Sigmoid colon (tissue), 7 donors: ENCODE data around the gene KIF26A. TPM values are rescaled to one million over a fixed set of nuclear protein-coding genes. Genes with fewer than 3 reads are reported as not detected.

ENCODE experiments used
- DNase-seq: peaks from one replicate; pipeline ENCODE4 v3.0.0-alpha.2; 2019
- H3K27ac ChIP-seq, 4 donors: fragments of 200-600 bp; sonication (generic); one replicate each; pipeline ENCODE4 v1.5.1; 2016 to 2019; ENCODE audit warnings: mild to moderate bottlenecking in 1 of 4
- H3K27me3 ChIP-seq, 3 donors: fragments of 200-600 bp; sonication (generic); one replicate each; pipeline ENCODE4 v1.5.1; 2019; ENCODE audit warnings: mild to moderate bottlenecking in 1 of 3
- H3K36me3 ChIP-seq, 4 donors: fragments of 200-600 bp; sonication (generic); one replicate each; pipeline ENCODE4 v1.5.1; 2016 to 2019
- H3K4me1 ChIP-seq, 4 donors: fragments of 200-600 bp; sonication (generic); one replicate each; pipeline ENCODE4 v1.5.1; 2017 to 2019
- H3K4me3 ChIP-seq, 4 donors: fragments of 200-600 bp; sonication (generic); one replicate each; pipeline ENCODE4 v1.5.1; 2017 to 2019; ENCODE audit warnings: mild to moderate bottlenecking in 2 of 4, moderate library complexity in 1 of 4
- H3K9me3 ChIP-seq, 4 donors: fragments of 200-600 bp in 3 of 4; sonication (generic) in 3 of 4; one replicate each; pipeline versions ENCODE4 v1.5.1 to v1.6.1; 2013 to 2019
- CTCF ChIP-seq, 4 experiments: fragments of 450-650 bp in 3 of 4; fragments of 200-600 bp in 1 of 4; IDR thresholded peaks; one replicate each; pipeline ENCODE4 v1.5.1; 2016 to 2019; ENCODE audit warnings: antibody characterized with exemption in 4 of 4, mild to moderate bottlenecking in 3 of 4, moderate library complexity in 2 of 4
- EP300 ChIP-seq, 4 donors: sonication (generic); formaldehyde crosslinking; IDR thresholded peaks; one replicate each; pipeline ENCODE4 v1.6.1; 2017; ENCODE audit warnings: antibody characterized with exemption in 4 of 4
- POLR2A ChIP-seq, 2 donors: fragments of 450-650 bp; IDR thresholded peaks; one replicate each; pipeline ENCODE4 v1.6.1; 2016; ENCODE audit warnings: antibody characterized with exemption in 2 of 2, mild to moderate bottlenecking in 2 of 2, moderate library complexity in 2 of 2
- POLR2AphosphoS5 ChIP-seq, 4 donors: sonication (generic); formaldehyde crosslinking; IDR thresholded peaks; one replicate each; pipeline ENCODE4 v1.6.1; 2017; ENCODE audit warnings: antibody characterized with exemption in 4 of 4
- WGBS, 2 donors: extraction: QIAGEN DNeasy Blood & Tissue Kit; methylation state at CpG; one replicate each; pipeline ENCODE4 v1.1.7; 2013; 5-methylcytosine and 5-hydroxymethylcytosine counted together
- intact Hi-C: fragments of 100-400 bp; cut with DNase I; formaldehyde crosslinking; loops from one replicate; pipeline ENCODE4 v1.15.1; 2023
- polyA plus RNA-seq, 3 donors: library from polyadenylated mRNA; stranded (reverse); fragments of 200-250 nt; gene quantifications; one replicate each; pipeline ENCODE4 v1.2.3, GENCODE V29; 2013
- total RNA-seq, 4 donors: library from RNA; depleted of rRNA; stranded (reverse); fragments of >200 nt; gene quantifications; one replicate each; pipeline ENCODE4 v1.1.0, GENCODE V29; 2016
- donor health status: healthy with polysubstance abuse.
- donor health status: Bipolar disorder and iron deficiency.
- donor health status: healthy.

KIF26A gene
- total and polyA plus RNA-seq, 7 donors = 0.60 to 4.2 (median 2.1) TPM

GRCh38 chr14:104212206-104213095 lies 74.1 kb downstream of the KIF26A start:
- 92% methylated on average over 27 of the region's 27 CpGs for WGBS, 2 donors
- intact Hi-C loops = no loop called here
- Histone ChIP-seq H3K9me3 (no peaks in the 10 kb centered on the region), H3K4me1 (no peaks in the 10 kb centered on the region), H3K27me3 (no peaks in the 10 kb centered on the region), H3K36me3 (no peaks in the 10 kb centered on the region), H3K27ac (no peak overlapping the region), H3K4me3 (no peak overlapping the region)
- no peak for TF ChIP-seq CTCF (IDR thresholded peaks at IDR 0.05)
- no peak for TF ChIP-seq POLR2AphosphoS5 (IDR thresholded peaks at IDR 0.05)
- no peak for TF ChIP-seq EP300 (IDR thresholded peaks at IDR 0.05)
- no peak for TF ChIP-seq POLR2A (IDR thresholded peaks at IDR 0.05)
- DNase-seq = no peak

GRCh38 chr14:104213301-104214034 lies 75.1 kb downstream of the KIF26A start:
- Histone ChIP-seq H3K4me3 (no peak overlapping the region), H3K36me3 (no peaks in the 10 kb centered on the region), H3K27me3 (no peaks in the 10 kb centered on the region), H3K9me3 (no peaks in the 10 kb centered on the region), H3K4me1 (no peaks in the 10 kb centered on the region), H3K27ac (no peak overlapping the region)
- DNase-seq = no peak
- no peak for TF ChIP-seq POLR2AphosphoS5 (IDR thresholded peaks at IDR 0.05)
- TF ChIP-seq CTCF (IDR thresholded peaks at IDR 0.05) = no peak
- TF ChIP-seq POLR2A (IDR thresholded peaks at IDR 0.05) = no peak
- no peak for TF ChIP-seq EP300 (IDR thresholded peaks at IDR 0.05)
- intact Hi-C loops = no loop called here
- 91% methylated on average over 30 of the region's 30 CpGs for WGBS, 2 donors

GRCh38 chr14:104214431-104215218 lies 76.2 kb downstream of the KIF26A start:
- Histone ChIP-seq H3K27me3 (no peaks in the 10 kb centered on the region), H3K9me3 (no peaks in the 10 kb centered on the region), H3K36me3 (no peaks in the 10 kb centered on the region), H3K4me3 (no peak overlapping the region), H3K4me1 (no peaks in the 10 kb centered on the region), H3K27ac (no peak overlapping the region)
- TF ChIP-seq EP300 (IDR thresholded peaks at IDR 0.05) = no peak
- TF ChIP-seq POLR2AphosphoS5 (IDR thresholded peaks at IDR 0.05) = no peak
- no peak for TF ChIP-seq POLR2A (IDR thresholded peaks at IDR 0.05)
- TF ChIP-seq CTCF (IDR thresholded peaks at IDR 0.05) = no peak
- intact Hi-C loops = no loop called here
- WGBS, 2 donors = 13 to 57% methylated on average over 7 of the region's 7 CpGs
- no peak for DNase-seq

- Histone ChIP-seq H3K27me3 (no peaks in the 10 kb centered on the region), H3K27ac (no peak overlapping the region), H3K4me3 (no peak overlapping the region), H3K4me1 (no peaks in the 10 kb centered on the region), H3K9me3 (no peaks in the 10 kb centered on the region), H3K36me3 (no peaks in the 10 kb centered on the region)
- no peak for DNase-seq
- 89 to 90% methylated on average over 21 of the region's 21 CpGs for WGBS, 2 donors
- TF ChIP-seq EP300 (IDR thresholded peaks at IDR 0.05) (no peak), POLR2A (IDR thresholded peaks at IDR 0.05) (no peak), CTCF (IDR thresholded peaks at IDR 0.05) (no peak), POLR2AphosphoS5 (IDR thresholded peaks at IDR 0.05) (no peak)
- intact Hi-C loops = no loop called here
Measured at GRCh38 chr14:104215706-104216334, 77.4 kb downstream of the KIF26A start.
